Measurements from ENCODE around the gene ZFAND2B. TPM values are rescaled to one million over a fixed set of nuclear protein-coding genes. Genes with fewer than 3 reads are reported as not detected.

Gene ZFAND2B
- total and polyA plus RNA-seq, 12 donors: 24.7 to 156 (median 34.9) TPM

GRCh38 chr2:219244789-219245147 is 38.2 kb downstream of the ZFAND2B start:
- intact Hi-C loops (cut with DNase I): loop anchor here (10.0 kb wide), 1 partner anchor 50 kb away; no protein-coding TSS in a partner anchor
- peaks cover 0 to 17% of the 10 kb centered on the region in 2 donors for H3K36me3 ChIP-seq (replicated peaks in 1 of 2)
- no peaks in the 10 kb centered on the region for H3K27me3 ChIP-seq
- H3K9me3 ChIP-seq (replicated peaks in 1 of 3): no peaks in the 10 kb centered on the region
- peak overlapping the region; percentile 68 to 96 (median 87) for H3K27ac ChIP-seq
- H3K4me3 ChIP-seq: peak overlapping the region in 2 of 4 donors; percentile 67 to 70
- H3K4me1 ChIP-seq (replicated peaks in 1 of 2): peaks cover 23 to 30% of the 10 kb centered on the region in 2 donors
- no peak for DNase-seq
- WGBS, 4 donors: 17 to 26% (median 20%) methylated on average over 5 to 6 of the region's 6 CpGs
- TF ChIP-seq POLR2A (IDR thresholded peaks at IDR 0.05) (no peak), CTCF (IDR thresholded peaks at IDR 0.05) (no peak)

- peak; percentile 92 to 98 (median 96) for DNase-seq
- Histone ChIP-seq H3K27me3 (no peaks in the 10 kb centered on the region), H3K4me3 (peak within 1 kb of the TSS; percentile 54 to 70 (median 65)), H3K27ac (peak within 1 kb of the TSS; percentile 68 to 96 (median 87)), H3K36me3 (replicated peaks in 1 of 2) (peaks cover 0 to 17% of the 10 kb centered on the region in 2 donors), H3K9me3 (replicated peaks in 1 of 3) (no peaks in the 10 kb centered on the region), H3K4me1 (replicated peaks in 1 of 2) (peaks cover 28 to 35% of the 10 kb centered on the region in 2 donors)
- WGBS, 4 donors: 0 to 1% (median 0%) methylated on average over 3 to 46 of the region's 46 CpGs
- no peak for TF ChIP-seq CTCF (IDR thresholded peaks at IDR 0.05)
- TF ChIP-seq POLR2A (IDR thresholded peaks at IDR 0.05): peak; percentile 68 to 87
- intact Hi-C loops (cut with DNase I): loop anchor here (10.0 kb wide), 1 partner anchor 49 kb away; no protein-coding TSS in a partner anchor
Measured at GRCh38 chr2:219245148-219245898, 38.7 kb downstream of the ZFAND2B start, which contains the start of the genes GLB1L and STK16. GLB1L (minus strand) TSS chr2:219245444; CDS start chr2:219243573, 1,871 bp downstream. STK16 (plus strand) TSS chr2:219245479; CDS start chr2:219246000, 521 bp downstream.

GRCh38 chr2:219245899-219246230 is 39.3 kb downstream of the ZFAND2B start:
- peak overlapping the region; percentile 68 to 96 (median 87) for H3K27ac ChIP-seq
- no peak for TF ChIP-seq CTCF (IDR thresholded peaks at IDR 0.05)
- TF ChIP-seq POLR2A (IDR thresholded peaks at IDR 0.05): no peak
- DNase-seq: peak in 2 of 7 donors; percentile 42 to 50
- intact Hi-C loops (cut with DNase I): loop anchor here (10.0 kb wide), 1 partner anchor 49 kb away; no protein-coding TSS in a partner anchor
- no peaks in the 10 kb centered on the region for H3K27me3 ChIP-seq
- H3K36me3 ChIP-seq (replicated peaks in 1 of 2): peaks cover 0 to 17% of the 10 kb centered on the region in 2 donors
- peaks cover 29 to 36% of the 10 kb centered on the region in 2 donors for H3K4me1 ChIP-seq (replicated peaks in 1 of 2)
- 11 to 13% (median 12%) methylated on average over 6 to 10 of the region's 10 CpGs for WGBS, 4 donors
- H3K4me3 ChIP-seq: peak overlapping the region; percentile 54 to 70 (median 65)
- H3K9me3 ChIP-seq (replicated peaks in 1 of 3): no peaks in the 10 kb centered on the region

GRCh38 chr2:219246559-219246958 is 40.0 kb downstream of the ZFAND2B start:
- no peak for DNase-seq
- 93 to 97% (median 94%) methylated on average over 10 of the region's 10 CpGs for WGBS, 4 donors
- Histone ChIP-seq H3K9me3 (replicated peaks in 1 of 3) (no peaks in the 10 kb centered on the region), H3K27ac (peak overlapping the region in 2 of 5 donors; percentile 18 to 90), H3K36me3 (replicated peaks in 1 of 2) (peaks cover 0 to 17% of the 10 kb centered on the region in 2 donors), H3K4me1 (replicated peaks in 1 of 2) (peaks cover 29 to 36% of the 10 kb centered on the region in 2 donors), H3K4me3 (no peak overlapping the region), H3K27me3 (no peaks in the 10 kb centered on the region)
- intact Hi-C loops (cut with DNase I): loop anchor here (10.0 kb wide), 1 partner anchor 48 kb away; no protein-coding TSS in a partner anchor
- no peak for TF ChIP-seq CTCF (IDR thresholded peaks at IDR 0.05)
- TF ChIP-seq POLR2A (IDR thresholded peaks at IDR 0.05): no peak
